Common myeloid progenitor, CD34-positive (primary cell): ENCODE results near the gene ITGA11.
A peak's percentile ranks its signal among the peaks of the same experiment; 100 is the strongest.

ENCODE experiments used
- CTCF ChIA-PET: fragments of 350-600 bp; sonication (Branson Sonifier 250); formaldehyde crosslinking; loops from one replicate; lab custom pipeline; 2021; ENCODE audit warnings: antibody characterized with exemption; lab: Charles Lee
- POLR2A ChIA-PET: fragments of 350-600 bp; sonication (Branson Sonifier 250); formaldehyde crosslinking; loops from one replicate; lab custom pipeline; 2021; ENCODE audit warnings: antibody characterized with exemption; lab: Charles Lee
- DNase-seq, 3 donors: peaks; one replicate each; pipeline versions ENCODE4 v3.0.0 to v3.0.0-alpha.2; 2013
- H3K27ac ChIP-seq, 2 experiments: 1 replicate in 1 of 2; 2 replicates in 1 of 2; pipeline ENCODE4 v1.7.0; 2013; ENCODE audit warnings: inconsistent platforms in 2 of 2, low read length in 2 of 2, mild to moderate bottlenecking in 2 of 2, low read depth in 1 of 2, moderate library complexity in 1 of 2; ENCODE audit not compliant: severe bottlenecking in 2 of 2, insufficient read depth in 1 of 2, poor library complexity in 1 of 2
- H3K27me3 ChIP-seq, 5 experiments: replicated peaks in 2 of 5; 1 replicate in 3 of 5; 2 replicates in 2 of 5; pipeline versions ENCODE4 v1.6.1 to v1.7.0; 2013; ENCODE audit warnings: low read length in 4 of 5, mild to moderate bottlenecking in 2 of 5, moderate library complexity in 2 of 5, inconsistent platforms in 1 of 5; ENCODE audit not compliant: insufficient read depth in 5 of 5, control insufficient read depth in 4 of 5
- H3K36me3 ChIP-seq, 4 experiments: 1 replicate in 2 of 4; 2 replicates in 2 of 4; pipeline versions ENCODE4 v1.6.1 to v1.7.0; 2013; ENCODE audit warnings: low read length in 3 of 4, control low read depth in 1 of 4, mild to moderate bottlenecking in 1 of 4; ENCODE audit not compliant: control insufficient read depth in 4 of 4, insufficient read depth in 4 of 4
- H3K4me1 ChIP-seq, 4 experiments: 1 replicate in 3 of 4; 2 replicates in 1 of 4; pipeline versions ENCODE4 v1.6.1 to v1.7.1; 2013; ENCODE audit warnings: low read length in 3 of 4, mild to moderate bottlenecking in 3 of 4, control low read depth in 1 of 4, inconsistent platforms in 1 of 4, moderate library complexity in 1 of 4; ENCODE audit not compliant: control insufficient read depth in 4 of 4, insufficient read depth in 4 of 4; ENCODE audit errors: control extremely low read depth in 1 of 4
- H3K4me3 ChIP-seq, 7 experiments: 1 replicate in 4 of 7; 2 replicates in 3 of 7; pipeline versions ENCODE4 v1.5.1 to v1.7.0; 2013; ENCODE audit warnings: mild to moderate bottlenecking in 7 of 7, low read length in 6 of 7, moderate library complexity in 6 of 7, inconsistent platforms in 2 of 7, low read depth in 2 of 7, control low read depth in 1 of 7; ENCODE audit not compliant: insufficient read depth in 4 of 7, control insufficient read depth in 1 of 7; ENCODE audit errors: extremely low read depth in 1 of 7
- H3K9me3 ChIP-seq, 5 experiments: 1 replicate in 4 of 5; 2 replicates in 1 of 5; pipeline versions ENCODE4 v1.6.1 to v1.7.1; 2013; ENCODE audit warnings: low read length in 4 of 5, mild to moderate bottlenecking in 2 of 5, inconsistent platforms in 1 of 5, low read depth in 1 of 5, moderate library complexity in 1 of 5; ENCODE audit not compliant: control insufficient read depth in 4 of 5, insufficient read depth in 2 of 5; ENCODE audit errors: control extremely low read depth in 1 of 5
- WGBS: methylation state at CpG from one replicate; pipeline ENCODE4 v1.1.5; 2013; ENCODE audit not compliant: insufficient coverage; 5-methylcytosine and 5-hydroxymethylcytosine counted together

Gene ITGA11

GRCh38 chr15:68465861-68466560, 34.0 kb upstream of the ITGA11 start:
- no peaks in the 10 kb centered on the region for H3K27me3 ChIP-seq
- WGBS: 73% methylated on average over 3 of the region's 6 CpGs
- H3K27ac ChIP-seq: no peak overlapping the region
- H3K9me3 ChIP-seq: no peaks in the 10 kb centered on the region
- peaks cover 0 to 9% (median 2%) of the 10 kb centered on the region in 4 experiments for H3K4me1 ChIP-seq
- CTCF ChIA-PET: interaction anchor here (1.5 kb wide), 1 partner anchor 459 kb away, joined by 3 read pairs; no protein-coding TSS in a partner anchor
- no peaks in the 10 kb centered on the region for H3K36me3 ChIP-seq
- POLR2A ChIA-PET: no interaction called here
- no peak overlapping the region for H3K4me3 ChIP-seq
- peak in 2 of 3 donors; percentile 32 to 52 for DNase-seq

GRCh38 chr15:68464448-68465090, 32.6 kb upstream of the ITGA11 start:
- H3K36me3 ChIP-seq: no peaks in the 10 kb centered on the region
- 82% methylated on average over 6 of the region's 7 CpGs for WGBS
- H3K27me3 ChIP-seq: peaks cover 0 to 2% (median 0%) of the 10 kb centered on the region in 5 experiments
- H3K4me1 ChIP-seq: peaks cover 0 to 9% (median 2%) of the 10 kb centered on the region in 4 experiments
- POLR2A ChIA-PET: interaction anchor here (0.6 kb wide), 1 partner anchor 154 kb away, joined by 3 read pairs; no protein-coding TSS in a partner anchor
- DNase-seq: no peak
- H3K27ac ChIP-seq: no peak overlapping the region
- H3K4me3 ChIP-seq: no peak overlapping the region
- H3K9me3 ChIP-seq: peaks cover 0 to 4% (median 0%) of the 10 kb centered on the region in 5 experiments
- CTCF ChIA-PET: no interaction called here

DNA sequence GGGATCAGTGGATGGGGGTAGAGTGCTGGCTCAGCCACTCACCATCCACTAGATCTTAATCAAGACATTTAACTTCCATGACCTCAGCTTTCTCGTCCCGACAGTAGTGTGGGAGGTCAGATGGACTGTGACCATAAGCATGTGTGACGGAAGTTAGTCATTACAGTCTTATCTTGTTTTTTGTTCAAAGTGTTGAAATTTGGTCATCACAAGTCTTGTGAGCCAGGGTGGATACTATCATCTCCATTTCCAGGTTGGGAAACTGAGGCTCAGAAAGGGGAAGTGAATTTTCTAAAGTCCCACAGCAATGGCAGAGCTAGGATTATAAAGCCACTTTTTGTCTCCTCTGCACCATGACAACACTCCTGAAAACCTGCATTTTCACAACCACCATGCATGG, 32.0 kb upstream of the ITGA11 start:
- peaks cover 0 to 2% (median 0%) of the 10 kb centered on the region in 5 experiments for H3K27me3 ChIP-seq
- POLR2A ChIA-PET: interaction anchor here (0.6 kb wide), 1 partner anchor 98 kb away, joined by 3 read pairs; no protein-coding TSS in a partner anchor
- peaks cover 0 to 9% (median 2%) of the 10 kb centered on the region in 4 experiments for H3K4me1 ChIP-seq
- CTCF ChIA-PET: no interaction called here
- no peaks in the 10 kb centered on the region for H3K36me3 ChIP-seq
- WGBS: no CpG with 5 or more reads among the region's 3 CpGs
- DNase-seq: no peak
- no peak overlapping the region for H3K4me3 ChIP-seq
- no peak overlapping the region for H3K27ac ChIP-seq
- H3K9me3 ChIP-seq: peaks cover 0 to 4% (median 0%) of the 10 kb centered on the region in 5 experiments

DNA sequence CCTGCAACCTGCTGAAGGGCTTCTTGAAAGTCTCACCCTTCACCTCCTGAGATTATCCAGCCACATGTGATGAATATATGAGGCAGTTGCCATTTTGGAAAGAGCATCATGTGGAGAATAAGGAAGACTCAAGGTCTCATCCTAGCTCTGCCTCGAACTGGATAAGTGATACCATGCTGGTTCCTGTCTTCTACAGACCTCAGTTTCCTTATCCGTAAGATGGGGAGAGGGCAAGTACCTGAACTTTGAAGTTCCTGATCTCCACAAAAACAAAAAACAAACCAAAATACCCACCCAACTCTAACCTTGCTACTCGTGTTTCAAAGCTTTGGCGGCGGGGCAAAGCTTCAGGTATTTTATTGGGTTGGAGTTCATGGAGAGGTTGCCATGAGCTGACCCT, 31.5 kb upstream of the ITGA11 start:
- ChIA-PET CTCF (no interaction called here), POLR2A (interaction anchor here (0.5 to 0.6 kb wide), 2 partner anchors 98 to 264 kb away, joined by 3 read pairs; no protein-coding TSS in a partner anchor)
- Histone ChIP-seq H3K9me3 (peaks cover 0 to 4% (median 0%) of the 10 kb centered on the region in 5 experiments), H3K27ac (no peak overlapping the region), H3K27me3 (peaks cover 0 to 2% (median 0%) of the 10 kb centered on the region in 5 experiments), H3K36me3 (no peaks in the 10 kb centered on the region), H3K4me1 (peaks cover 0 to 9% (median 2%) of the 10 kb centered on the region in 4 experiments), H3K4me3 (no peak overlapping the region)
- DNase-seq: no peak
- 100% methylated on average over 3 of the region's 5 CpGs for WGBS

GRCh38 chr15:68460166-68460565, 28.2 kb upstream of the ITGA11 start:
- H3K36me3 ChIP-seq: no peaks in the 10 kb centered on the region
- DNase-seq: no peak
- WGBS: 100% methylated on average over 2 of the region's 2 CpGs
- H3K4me3 ChIP-seq: no peak overlapping the region
- POLR2A ChIA-PET: no interaction called here
- peaks cover 0 to 4% (median 0%) of the 10 kb centered on the region in 5 experiments for H3K9me3 ChIP-seq
- H3K27ac ChIP-seq: no peak overlapping the region
- peaks cover 0 to 2% (median 0%) of the 10 kb centered on the region in 4 experiments for H3K4me1 ChIP-seq
- CTCF ChIA-PET: no interaction called here
- H3K27me3 ChIP-seq: peaks cover 0 to 2% (median 0%) of the 10 kb centered on the region in 5 experiments

GRCh38 chr15:68450192-68450591, 18.2 kb upstream of the ITGA11 start:
- H3K27me3 ChIP-seq: peaks cover 0 to 5% (median 3%) of the 10 kb centered on the region in 5 experiments
- H3K36me3 ChIP-seq: no peaks in the 10 kb centered on the region
- no CpG with 5 or more reads among the region's 1 CpG for WGBS
- DNase-seq: no peak
- no peak overlapping the region for H3K4me3 ChIP-seq
- H3K9me3 ChIP-seq: peaks cover 0 to 3% (median 0%) of the 10 kb centered on the region in 5 experiments
- no peak overlapping the region for H3K27ac ChIP-seq
- CTCF ChIA-PET: no interaction called here
- POLR2A ChIA-PET: no interaction called here
- H3K4me1 ChIP-seq: no peaks in the 10 kb centered on the region
